Upper lobe of left lung (tissue), 6 donors: ENCODE measurements around the gene GSTT2. TPM values are rescaled to one million over a fixed set of nuclear protein-coding genes. Genes with fewer than 3 reads are reported as not detected.

Source experiments
- ATAC-seq, 2 donors: fragments of 200-7000 bp; cut with Tn5 transposase; one replicate each; pipeline ENCODE4 v1.9.1; 2022; ENCODE audit warnings: mild to moderate bottlenecking in 2 of 2, moderate library complexity in 2 of 2; ENCODE audit not compliant: low FRiP score in 2 of 2
- DNase-seq, 2 donors: peaks; one replicate each; pipeline ENCODE4 v3.0.0-alpha.2; 2019 to 2020
- H3K27ac ChIP-seq, 4 donors: fragments of 200-600 bp; sonication (generic); one replicate each; pipeline ENCODE4 v1.5.1; 2016 to 2019
- H3K27me3 ChIP-seq, 4 donors: fragments of 200-600 bp; sonication (generic); one replicate each; pipeline ENCODE4 v1.5.1; 2017 to 2019
- H3K36me3 ChIP-seq, 4 donors: fragments of 200-600 bp; sonication (generic); one replicate each; pipeline ENCODE4 v1.5.1; 2016 to 2019
- H3K4me1 ChIP-seq, 4 donors: fragments of 200-600 bp; sonication (generic); one replicate each; pipeline ENCODE4 v1.5.1; 2018 to 2019
- H3K4me3 ChIP-seq, 4 donors: fragments of 200-600 bp; sonication (generic); one replicate each; pipeline ENCODE4 v1.5.1; 2017 to 2019; ENCODE audit warnings: mild to moderate bottlenecking in 2 of 4, moderate library complexity in 1 of 4
- H3K9me3 ChIP-seq, 4 donors: fragments of 200-600 bp; sonication (generic); one replicate each; pipeline ENCODE4 v1.5.1; 2018 to 2019
- EP300 ChIP-seq, 4 donors: sonication (generic); formaldehyde crosslinking; IDR thresholded peaks; one replicate each; pipeline ENCODE4 v1.5.1; 2017; ENCODE audit warnings: antibody characterized with exemption in 4 of 4, control low read depth in 2 of 4
- POLR2A ChIP-seq, 4 donors: fragments of 450-650 bp; IDR thresholded peaks; one replicate each; pipeline ENCODE4 v1.5.1; 2016 to 2017; ENCODE audit warnings: antibody characterized with exemption in 4 of 4, mild to moderate bottlenecking in 2 of 4
- POLR2AphosphoS5 ChIP-seq, 2 donors: sonication (generic); formaldehyde crosslinking; IDR thresholded peaks; one replicate each; pipeline ENCODE4 v1.5.1; 2017; ENCODE audit warnings: antibody characterized with exemption in 2 of 2
- WGBS, 2 donors: methylation state at CpG; one replicate each; pipeline ENCODE4 v1.1.5; 2017 to 2018; 5-methylcytosine and 5-hydroxymethylcytosine counted together
- total RNA-seq, 6 donors: library from RNA; depleted of rRNA in 4 of 6; stranded (reverse); fragments of >200 nt in 4 of 6; gene quantifications; one replicate each; pipeline versions ENCODE4 v1.1.0 to v1.2.1, GENCODE V29; 2016 to 2021
- TF ChIP-seq, protein P1 (sequence below), 6 experiments: fragments of 450-650 bp in 4 of 6; fragments of 200-600 bp in 2 of 6; sonication (generic) in 2 of 6; IDR thresholded peaks; one replicate each; pipeline ENCODE4 v1.5.1; 2016 to 2019; ENCODE audit warnings: antibody characterized with exemption in 6 of 6
- donor health status: DM: no; HTN: no; CAD: no; lungs with moderate emphysema.
- donor health status: DM: no; HTN: yes; CAD: no; lungs with severe emphysema.

GSTT2 gene
- total RNA-seq, 6 donors from 2014 or later, result 0.29 to 0.88 TPM; not detected in 4

GRCh38 chr22:24026056-24026455 is 46.1 kb downstream of the GSTT2 start:
- TF ChIP-seq POLR2A (IDR thresholded peaks at IDR 0.05) (no peak), POLR2AphosphoS5 (IDR thresholded peaks at IDR 0.05) (no peak), EP300 (IDR thresholded peaks at IDR 0.05) (no peak)
- TF ChIP-seq, protein P1, sequence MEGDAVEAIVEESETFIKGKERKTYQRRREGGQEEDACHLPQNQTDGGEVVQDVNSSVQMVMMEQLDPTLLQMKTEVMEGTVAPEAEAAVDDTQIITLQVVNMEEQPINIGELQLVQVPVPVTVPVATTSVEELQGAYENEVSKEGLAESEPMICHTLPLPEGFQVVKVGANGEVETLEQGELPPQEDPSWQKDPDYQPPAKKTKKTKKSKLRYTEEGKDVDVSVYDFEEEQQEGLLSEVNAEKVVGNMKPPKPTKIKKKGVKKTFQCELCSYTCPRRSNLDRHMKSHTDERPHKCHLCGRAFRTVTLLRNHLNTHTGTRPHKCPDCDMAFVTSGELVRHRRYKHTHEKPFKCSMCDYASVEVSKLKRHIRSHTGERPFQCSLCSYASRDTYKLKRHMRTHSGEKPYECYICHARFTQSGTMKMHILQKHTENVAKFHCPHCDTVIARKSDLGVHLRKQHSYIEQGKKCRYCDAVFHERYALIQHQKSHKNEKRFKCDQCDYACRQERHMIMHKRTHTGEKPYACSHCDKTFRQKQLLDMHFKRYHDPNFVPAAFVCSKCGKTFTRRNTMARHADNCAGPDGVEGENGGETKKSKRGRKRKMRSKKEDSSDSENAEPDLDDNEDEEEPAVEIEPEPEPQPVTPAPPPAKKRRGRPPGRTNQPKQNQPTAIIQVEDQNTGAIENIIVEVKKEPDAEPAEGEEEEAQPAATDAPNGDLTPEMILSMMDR (IDR thresholded peaks at IDR 0.05), result no peak
- no peaks in the 10 kb centered on the region for H3K4me1 ChIP-seq
- no peak for ATAC-seq
- 92 to 93% methylated on average over 2 of the region's 2 CpGs for WGBS, 2 donors
- DNase-seq, result no peak
- H3K36me3 ChIP-seq, result peaks cover 0 to 8% (median 0%) of the 10 kb centered on the region in 4 donors
- no peaks in the 10 kb centered on the region for H3K9me3 ChIP-seq
- no peaks in the 10 kb centered on the region for H3K27me3 ChIP-seq
- H3K4me3 ChIP-seq, result no peak overlapping the region
- no peak overlapping the region for H3K27ac ChIP-seq

DNA sequence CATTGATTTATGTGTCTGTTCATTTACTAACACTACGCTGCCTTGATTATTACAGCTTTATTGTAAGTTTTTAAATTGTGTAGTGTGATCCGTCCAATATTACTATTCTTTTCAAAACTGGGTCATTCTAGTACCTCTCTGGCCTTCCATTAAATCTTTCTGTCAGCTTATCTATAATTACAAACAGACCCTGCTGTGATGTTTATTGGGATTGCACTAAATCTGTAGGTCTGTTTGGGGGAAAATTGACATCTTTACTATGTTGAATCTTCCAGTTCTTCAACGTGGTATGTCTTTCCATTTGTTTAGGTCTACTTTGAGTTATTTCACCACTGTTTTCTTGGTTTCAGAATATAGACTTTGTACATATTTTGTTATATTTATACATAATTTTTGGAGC is 46.8 kb downstream of the GSTT2 start:
- ATAC-seq, result no peak
- Histone ChIP-seq H3K9me3 (no peaks in the 10 kb centered on the region), H3K27me3 (no peaks in the 10 kb centered on the region), H3K36me3 (peaks cover 0 to 9% (median 0%) of the 10 kb centered on the region in 4 donors), H3K4me1 (no peaks in the 10 kb centered on the region), H3K27ac (no peak overlapping the region), H3K4me3 (no peak overlapping the region)
- no peak for DNase-seq
- TF ChIP-seq, protein P1 (IDR thresholded peaks at IDR 0.05), result no peak
- no peak for TF ChIP-seq POLR2AphosphoS5 (IDR thresholded peaks at IDR 0.05)
- 95% methylated on average over 3 of the region's 3 CpGs for WGBS, 2 donors

GRCh38 chr22:24027389-24027975 is 47.5 kb downstream of the GSTT2 start:
- no peaks in the 10 kb centered on the region for H3K27me3 ChIP-seq
- H3K27ac ChIP-seq, result no peak overlapping the region
- no peaks in the 10 kb centered on the region for H3K9me3 ChIP-seq
- ATAC-seq (no peak), DNase-seq (no peak)
- H3K36me3 ChIP-seq, result peaks cover 0 to 9% (median 0%) of the 10 kb centered on the region in 4 donors
- 93 to 97% methylated on average over 3 of the region's 3 CpGs for WGBS, 2 donors
- no peaks in the 10 kb centered on the region for H3K4me1 ChIP-seq
- no peak overlapping the region for H3K4me3 ChIP-seq
- no peak for TF ChIP-seq EP300 (IDR thresholded peaks at IDR 0.05)
- no peak for TF ChIP-seq POLR2A (IDR thresholded peaks at IDR 0.05)
- TF ChIP-seq, protein P1 (IDR thresholded peaks at IDR 0.05), result no peak
- no peak for TF ChIP-seq POLR2AphosphoS5 (IDR thresholded peaks at IDR 0.05)

DNA sequence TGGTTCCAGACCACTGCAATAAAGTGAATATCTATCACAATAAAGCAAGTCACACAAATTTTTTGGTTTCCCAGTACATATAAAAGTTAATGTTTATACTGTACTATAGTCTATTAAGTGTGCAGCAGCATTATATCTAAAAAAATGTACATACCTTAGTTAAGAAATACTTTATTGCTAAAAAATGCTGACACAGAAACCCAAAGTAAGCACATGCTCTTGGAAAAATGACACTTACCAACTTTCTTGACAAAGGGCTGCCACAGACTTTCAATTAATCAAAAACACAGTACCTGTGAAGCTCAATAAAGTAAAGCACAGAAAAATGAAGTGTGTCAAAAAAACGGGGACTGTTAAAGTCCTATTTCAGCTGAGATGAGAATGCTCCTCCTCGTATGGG is 48.1 kb downstream of the GSTT2 start:
- no peaks in the 10 kb centered on the region for H3K27me3 ChIP-seq
- DNase-seq (no peak), ATAC-seq (no peak)
- H3K27ac ChIP-seq, result no peak overlapping the region
- H3K4me1 ChIP-seq, result no peaks in the 10 kb centered on the region
- WGBS, 2 donors, result 55 to 82% methylated on average over 2 of the region's 2 CpGs
- peaks cover 0 to 9% (median 0%) of the 10 kb centered on the region in 4 donors for H3K36me3 ChIP-seq
- no peak for TF ChIP-seq POLR2AphosphoS5 (IDR thresholded peaks at IDR 0.05)
- TF ChIP-seq POLR2A (IDR thresholded peaks at IDR 0.05), result no peak
- no peak for TF ChIP-seq EP300 (IDR thresholded peaks at IDR 0.05)
- TF ChIP-seq, protein P1 (IDR thresholded peaks at IDR 0.05), result no peak
- no peaks in the 10 kb centered on the region for H3K9me3 ChIP-seq
- no peak overlapping the region for H3K4me3 ChIP-seq

DNA sequence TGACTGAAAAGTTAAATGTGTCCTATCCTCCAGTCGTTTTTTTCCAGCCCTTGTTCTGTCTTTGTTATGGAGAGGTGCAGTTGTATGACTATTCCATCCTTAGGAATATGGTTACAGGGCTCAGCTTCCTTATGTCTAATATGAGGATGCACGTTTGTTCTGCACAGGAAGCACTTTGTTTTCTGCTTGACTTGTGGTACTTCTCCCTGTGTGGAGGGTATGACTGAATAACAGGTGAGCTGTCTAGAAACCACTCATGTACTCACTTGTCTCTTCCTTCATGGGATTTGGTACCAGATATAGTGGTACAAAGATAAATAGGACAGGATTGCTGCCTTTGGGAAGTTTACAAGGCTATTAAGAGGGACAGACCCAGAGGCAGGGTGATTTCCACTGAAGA is 48.6 kb downstream of the GSTT2 start:
- Histone ChIP-seq H3K27ac (no peak overlapping the region), H3K9me3 (no peaks in the 10 kb centered on the region), H3K4me1 (no peaks in the 10 kb centered on the region), H3K27me3 (no peaks in the 10 kb centered on the region), H3K36me3 (peaks cover 0 to 9% (median 0%) of the 10 kb centered on the region in 4 donors), H3K4me3 (no peak overlapping the region)
- no peak for DNase-seq
- WGBS, 2 donors, result 11 to 20% methylated on average over 2 of the region's 2 CpGs
- no peak for ATAC-seq
- TF ChIP-seq POLR2A (IDR thresholded peaks at IDR 0.05), result no peak
- no peak for TF ChIP-seq POLR2AphosphoS5 (IDR thresholded peaks at IDR 0.05)
- TF ChIP-seq EP300 (IDR thresholded peaks at IDR 0.05), result no peak
- TF ChIP-seq, protein P1 (IDR thresholded peaks at IDR 0.05), result no peak
